HepG2 (cell line): ENCODE data around the gene HDAC4. TPM values are rescaled to one million over a fixed set of nuclear protein-coding genes. Genes with fewer than 3 reads are reported as not detected.

Experiments used
- ATAC-seq: fragments of 200-7000 bp; cut with Tn5 transposase; 3 replicates; pipeline ENCODE4 v1.9.1; 2020; ENCODE audit warnings: mild to moderate bottlenecking, moderate library complexity
- BruUV-seq: library from RNA; stranded (reverse); fragments of 400-500 nt; replicated peaks from 2 replicates; lab custom pipeline; 2021; lab: Mats Ljungman, UMichigan
- CTCF ChIA-PET: fragments of 300-600 bp; formaldehyde crosslinking; extraction: SDS; loops from one replicate; lab custom pipeline; 2021; ENCODE audit warnings: low total read pairs, inconsistent platforms, low intra/inter-chr PET ratio; lab: Yijun Ruan, JAX
- POLR2A ChIA-PET: fragments of 350-600 bp; sonication (Branson Sonifier 250); formaldehyde crosslinking; loops from one replicate; lab custom pipeline; 2020; ENCODE audit warnings: antibody characterized with exemption, inconsistent platforms; lab: Yijun Ruan, JAX
- DNase-seq: peaks from one replicate; pipeline ENCODE4 v3.0.0-alpha.2; 2015; ENCODE audit warnings: low spot score
- FAIRE-seq: peaks from 3 replicates; lab custom pipeline; 2011; peaks lifted over from hg19 to GRCh38; lab: Jason Lieb, UNC
- H2AFZ ChIP-seq: one replicate; pipeline ENCODE4 v1.6.1; 2011; ENCODE audit warnings: low read length, inconsistent platforms
- H3K27ac ChIP-seq: fragments of 300-600 bp; 3 replicates; pipeline ENCODE4 v1.8.0; 2011; ENCODE audit warnings: mixed run types, mild to moderate bottlenecking, mixed read lengths, low read length, inconsistent platforms; ENCODE audit not compliant: insufficient read depth; ENCODE audit errors: extremely low read length
- H3K27me3 ChIP-seq, 2 experiments: fragments of 200-600 bp in 1 of 2; 2 replicates in 1 of 2; 3 replicates in 1 of 2; pipeline versions ENCODE4 v1.6.0 to v1.8.0; 2011; ENCODE audit warnings: low read length in 2 of 2, mild to moderate bottlenecking in 2 of 2, moderate library complexity in 2 of 2, inconsistent platforms in 1 of 2; ENCODE audit not compliant: insufficient read depth in 2 of 2, control insufficient read depth in 1 of 2
- H3K36me3 ChIP-seq, 2 experiments: fragments of 200-600 bp in 1 of 2; replicated peaks in 1 of 2; 2 replicates in 1 of 2; 3 replicates in 1 of 2; pipeline versions ENCODE4 v1.5.1 to v1.8.0; 2011; ENCODE audit warnings: low read length in 2 of 2, inconsistent platforms in 1 of 2; ENCODE audit not compliant: insufficient read depth in 2 of 2, control insufficient read depth in 1 of 2
- H3K4me1 ChIP-seq: 2 replicates; pipeline ENCODE4 v1.5.1; 2012; ENCODE audit warnings: low read length, inconsistent platforms; ENCODE audit not compliant: insufficient read depth
- H3K4me2 ChIP-seq: 2 replicates; pipeline ENCODE4 v1.6.0; 2011; ENCODE audit warnings: low read depth, low read length, inconsistent platforms
- H3K4me3 ChIP-seq, 3 experiments: fragments of 200-600 bp in 1 of 3; sonication (generic), shearing (Covaris generic) in 1 of 3; replicated peaks in 1 of 3; 2 replicates each; pipeline ENCODE4 v1.5.1; 2011 to 2016; ENCODE audit warnings: low read length in 3 of 3, inconsistent platforms in 2 of 3, low read depth in 2 of 3, mild to moderate bottlenecking in 2 of 3, control low read depth in 1 of 3, mixed read lengths in 1 of 3; ENCODE audit not compliant: insufficient read depth in 1 of 3
- H3K79me2 ChIP-seq: one replicate; pipeline ENCODE4 v1.6.1; 2011; ENCODE audit warnings: low read length, inconsistent platforms; ENCODE audit not compliant: insufficient read depth
- H3K9ac ChIP-seq: 2 replicates; pipeline ENCODE4 v1.6.0; 2011; ENCODE audit warnings: mild to moderate bottlenecking, low read depth, low read length, inconsistent platforms; ENCODE audit not compliant: insufficient read depth
- H3K9me3 ChIP-seq: 2 replicates; pipeline ENCODE4 v1.5.1; 2012; ENCODE audit warnings: mild to moderate bottlenecking, low read length
- H4K20me1 ChIP-seq: 2 replicates; pipeline ENCODE4 v1.6.0; 2011; ENCODE audit warnings: inconsistent platforms, mild to moderate bottlenecking, low read length, moderate library complexity; ENCODE audit not compliant: insufficient read depth
- ATM ChIP-seq: fragments of 450-650 bp; IDR thresholded peaks from 2 replicates; pipeline ENCODE4 v1.7.1; 2017; ENCODE audit warnings: mild to moderate bottlenecking, borderline replicate concordance
- EEA1 ChIP-seq: sonication (generic); formaldehyde crosslinking; IDR thresholded peaks from 2 replicates; pipeline ENCODE4 v1.5.1; 2020; ENCODE audit warnings: mild to moderate bottlenecking, missing genetic modification reagents, borderline replicate concordance
- IRF2 ChIP-seq: IDR thresholded peaks from 2 replicates; pipeline ENCODE4 v1.6.1; 2018; ENCODE audit warnings: missing genetic modification reagents, missing compliant biosample characterization
- PLSCR1 ChIP-seq: sonication (generic); formaldehyde crosslinking; IDR thresholded peaks from 2 replicates; pipeline ENCODE4 v1.5.0; 2020; ENCODE audit warnings: missing genetic modification reagents, mild to moderate bottlenecking, borderline replicate concordance
- RXRA ChIP-seq: sonication (generic); formaldehyde crosslinking; IDR thresholded peaks from 2 replicates; pipeline ENCODE4 v1.5.1; 2020; ENCODE audit warnings: missing genetic modification reagents
- SMC3 ChIP-seq: IDR thresholded peaks from 2 replicates; pipeline ENCODE4 v1.6.1; 2011; ENCODE audit warnings: low read length, improper control_type of control experiment
- SP140L ChIP-seq: sonication (generic); formaldehyde crosslinking; IDR thresholded peaks from 2 replicates; pipeline ENCODE4 v1.4.0; 2020; ENCODE audit warnings: missing genetic modification reagents, borderline replicate concordance
- UBTF ChIP-seq: sonication (generic); formaldehyde crosslinking; IDR thresholded peaks from 2 replicates; pipeline ENCODE4 v1.4.0; 2020; ENCODE audit warnings: mild to moderate bottlenecking, missing genetic modification reagents
- WIZ ChIP-seq: sonication (generic); formaldehyde crosslinking; IDR thresholded peaks from 2 replicates; pipeline ENCODE4 v1.5.1; 2020; ENCODE audit warnings: mild to moderate bottlenecking, missing genetic modification reagents
- ZFP82 ChIP-seq: sonication (generic); formaldehyde crosslinking; IDR thresholded peaks from 2 replicates; pipeline ENCODE4 v1.5.1; 2020; ENCODE audit warnings: mild to moderate bottlenecking, missing genetic modification reagents, borderline replicate concordance
- ZNF10 ChIP-seq: sonication (generic); formaldehyde crosslinking; IDR thresholded peaks from 2 replicates; pipeline ENCODE4 v1.4.0; 2020; ENCODE audit warnings: mild to moderate bottlenecking, low read depth, missing genetic modification reagents, borderline replicate concordance
- ZNF367 ChIP-seq: sonication (generic); formaldehyde crosslinking; IDR thresholded peaks from 2 replicates; pipeline ENCODE4 v1.4.0; 2020; ENCODE audit warnings: missing genetic modification reagents, borderline replicate concordance
- ZSCAN31 ChIP-seq: sonication (generic); formaldehyde crosslinking; IDR thresholded peaks from 2 replicates; pipeline ENCODE4 v1.5.0; 2020; ENCODE audit warnings: low read depth, mild to moderate bottlenecking, missing genetic modification reagents
- WGBS: methylation state at CpG from one replicate; pipeline ENCODE4 v1.1.6; 2017; ENCODE audit warnings: low lambda C conversion rate; 5-methylcytosine and 5-hydroxymethylcytosine counted together
- in situ Hi-C: cut with HindIII; loops from 2 replicates; pipeline ENCODE4 v1.10.0; 2017; ENCODE audit warnings: low pct_unique_long_range_greater_than_20kb; ENCODE audit not compliant: extremely low pct_ligation_motif_present
- intact Hi-C: fragments of 100-400 bp; cut with micrococcal nuclease; formaldehyde crosslinking; loops from one replicate; pipeline ENCODE4 v1.10.0; 2022; ENCODE audit not compliant: unreplicated experiment
- polyA plus RNA-seq, 8 experiments: library from polyadenylated mRNA; depleted of rRNA in 3 of 8; stranded (reverse) in 7 of 8; unstranded in 1 of 8; fragments of >200 nt; fragmentation: Illumina TruSeq in 4 of 8; extraction: Trizol in 4 of 8; gene quantifications; 2 replicates each; pipeline versions ENCODE4 v1.2.1 to v1.2.3, GENCODE V29; 2011 to 2016; ENCODE audit warnings: low read depth in 4 of 8, missing spikeins in 1 of 8, mixed read lengths in 1 of 8; ENCODE audit not compliant: insufficient read depth in 1 of 8
- total RNA-seq, 5 experiments: library from RNA; depleted of rRNA; stranded (reverse); fragments of >200 nt; fragmentation: Illumina TruSeq; extraction: Trizol; gene quantifications; 2 replicates each; pipeline ENCODE4 v1.2.3, GENCODE V29; 2016; ENCODE audit warnings: low read depth in 1 of 5

HDAC4 gene
- total and polyA plus RNA-seq, 2 of the 13 experiments (the other 11 are each of a cell fraction or from before 2014, with no cell fraction given) = 10.1 to 11.5 TPM

- no TSS peak for BruUV-seq
- H3K4me1 ChIP-seq = no peaks in the 10 kb centered on the region
- no peak overlapping the region for H3K4me2 ChIP-seq
- in situ Hi-C loops = no loop called here
- no peak for FAIRE-seq
- no peak overlapping the region for H3K27ac ChIP-seq
- H3K36me3 ChIP-seq = peaks cover 20 to 31% of the 10 kb centered on the region in 2 experiments; a peak in 4 of 5 replicates
- H3K9me3 ChIP-seq = no peaks in the 10 kb centered on the region
- 98% methylated on average over 4 of the region's 5 CpGs for WGBS
- DNase-seq = no peak
- ATAC-seq = no peak
- POLR2A ChIA-PET = no interaction called here
- no peak overlapping the region for H2AFZ ChIP-seq
- no peaks in the 10 kb centered on the region for H3K27me3 ChIP-seq
- 0 out of 2 replicates have a peak, but pooled peaks cover 3% of the 10 kb centered on the region for H4K20me1 ChIP-seq
- TF ChIP-seq SMC3 (no peak), SP140L (CRISPR knock-in tag) (no peak), ZNF367 (CRISPR knock-in tag) (no peak), UBTF (CRISPR knock-in tag) (no peak), PLSCR1 (CRISPR knock-in tag) (no peak), ZFP82 (CRISPR knock-in tag) (no peak), ZNF10 (CRISPR knock-in tag) (no peak), ZSCAN31 (CRISPR knock-in tag) (no peak), RXRA (no peak), ATM (no peak), EEA1 (CRISPR knock-in tag) (no peak), WIZ (CRISPR knock-in tag) (no peak), IRF2 (CRISPR knock-in tag) (no peak)
- TF ChIP-seq, all 625 proteins: peak for 0
- no peak overlapping the region for H3K9ac ChIP-seq
- CTCF ChIA-PET = no interaction called here
- intact Hi-C loops = no loop called here
- no peak overlapping the region for H3K4me3 ChIP-seq
- H3K79me2 ChIP-seq = no peaks in the 10 kb centered on the region
Measured at GRCh38 chr2:239102266-239102665, 298.6 kb downstream of the HDAC4 start.
